Measurements from ENCODE around the gene TXNRD1.

DNA sequence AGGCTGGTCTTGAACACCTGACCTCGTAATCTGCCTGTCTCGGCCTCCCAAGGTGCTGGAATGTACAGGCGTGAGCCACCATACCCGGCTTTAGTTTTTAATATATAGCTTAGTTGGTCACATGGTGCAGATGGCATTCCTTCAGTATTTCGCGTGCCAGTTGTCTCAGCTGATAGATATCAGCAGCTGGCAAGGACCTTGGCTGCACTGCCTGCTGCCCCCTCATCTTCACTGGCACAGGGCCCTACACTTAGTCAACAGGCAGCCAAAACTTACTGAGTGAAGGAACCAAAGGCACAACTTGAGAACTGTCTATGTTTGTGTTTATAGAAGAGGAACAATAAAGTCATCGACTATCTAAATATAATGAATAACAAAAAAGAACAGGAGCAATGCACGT, 119.0 kb downstream of the TXNRD1 start:
- TF ChIP-seq, protein P1, sequence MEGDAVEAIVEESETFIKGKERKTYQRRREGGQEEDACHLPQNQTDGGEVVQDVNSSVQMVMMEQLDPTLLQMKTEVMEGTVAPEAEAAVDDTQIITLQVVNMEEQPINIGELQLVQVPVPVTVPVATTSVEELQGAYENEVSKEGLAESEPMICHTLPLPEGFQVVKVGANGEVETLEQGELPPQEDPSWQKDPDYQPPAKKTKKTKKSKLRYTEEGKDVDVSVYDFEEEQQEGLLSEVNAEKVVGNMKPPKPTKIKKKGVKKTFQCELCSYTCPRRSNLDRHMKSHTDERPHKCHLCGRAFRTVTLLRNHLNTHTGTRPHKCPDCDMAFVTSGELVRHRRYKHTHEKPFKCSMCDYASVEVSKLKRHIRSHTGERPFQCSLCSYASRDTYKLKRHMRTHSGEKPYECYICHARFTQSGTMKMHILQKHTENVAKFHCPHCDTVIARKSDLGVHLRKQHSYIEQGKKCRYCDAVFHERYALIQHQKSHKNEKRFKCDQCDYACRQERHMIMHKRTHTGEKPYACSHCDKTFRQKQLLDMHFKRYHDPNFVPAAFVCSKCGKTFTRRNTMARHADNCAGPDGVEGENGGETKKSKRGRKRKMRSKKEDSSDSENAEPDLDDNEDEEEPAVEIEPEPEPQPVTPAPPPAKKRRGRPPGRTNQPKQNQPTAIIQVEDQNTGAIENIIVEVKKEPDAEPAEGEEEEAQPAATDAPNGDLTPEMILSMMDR (IDR thresholded peaks at IDR 0.05), result no peak
- no peak for TF ChIP-seq POLR2A (IDR thresholded peaks at IDR 0.05)

All from lower leg skin (tissue), 3 donors.